ENCODE results near the gene DLEC1. TPM values are rescaled to one million over a fixed set of nuclear protein-coding genes. Genes with fewer than 3 reads are reported as not detected.

The DLEC1 gene
- total and polyA plus RNA-seq, 2 experiments from 2014 or later: 0.31 to 0.66 TPM

GRCh38 chr3:38084334-38085310 lies 45.6 kb downstream of the DLEC1 start (continued):
- TF ChIP-seq, protein P1, sequence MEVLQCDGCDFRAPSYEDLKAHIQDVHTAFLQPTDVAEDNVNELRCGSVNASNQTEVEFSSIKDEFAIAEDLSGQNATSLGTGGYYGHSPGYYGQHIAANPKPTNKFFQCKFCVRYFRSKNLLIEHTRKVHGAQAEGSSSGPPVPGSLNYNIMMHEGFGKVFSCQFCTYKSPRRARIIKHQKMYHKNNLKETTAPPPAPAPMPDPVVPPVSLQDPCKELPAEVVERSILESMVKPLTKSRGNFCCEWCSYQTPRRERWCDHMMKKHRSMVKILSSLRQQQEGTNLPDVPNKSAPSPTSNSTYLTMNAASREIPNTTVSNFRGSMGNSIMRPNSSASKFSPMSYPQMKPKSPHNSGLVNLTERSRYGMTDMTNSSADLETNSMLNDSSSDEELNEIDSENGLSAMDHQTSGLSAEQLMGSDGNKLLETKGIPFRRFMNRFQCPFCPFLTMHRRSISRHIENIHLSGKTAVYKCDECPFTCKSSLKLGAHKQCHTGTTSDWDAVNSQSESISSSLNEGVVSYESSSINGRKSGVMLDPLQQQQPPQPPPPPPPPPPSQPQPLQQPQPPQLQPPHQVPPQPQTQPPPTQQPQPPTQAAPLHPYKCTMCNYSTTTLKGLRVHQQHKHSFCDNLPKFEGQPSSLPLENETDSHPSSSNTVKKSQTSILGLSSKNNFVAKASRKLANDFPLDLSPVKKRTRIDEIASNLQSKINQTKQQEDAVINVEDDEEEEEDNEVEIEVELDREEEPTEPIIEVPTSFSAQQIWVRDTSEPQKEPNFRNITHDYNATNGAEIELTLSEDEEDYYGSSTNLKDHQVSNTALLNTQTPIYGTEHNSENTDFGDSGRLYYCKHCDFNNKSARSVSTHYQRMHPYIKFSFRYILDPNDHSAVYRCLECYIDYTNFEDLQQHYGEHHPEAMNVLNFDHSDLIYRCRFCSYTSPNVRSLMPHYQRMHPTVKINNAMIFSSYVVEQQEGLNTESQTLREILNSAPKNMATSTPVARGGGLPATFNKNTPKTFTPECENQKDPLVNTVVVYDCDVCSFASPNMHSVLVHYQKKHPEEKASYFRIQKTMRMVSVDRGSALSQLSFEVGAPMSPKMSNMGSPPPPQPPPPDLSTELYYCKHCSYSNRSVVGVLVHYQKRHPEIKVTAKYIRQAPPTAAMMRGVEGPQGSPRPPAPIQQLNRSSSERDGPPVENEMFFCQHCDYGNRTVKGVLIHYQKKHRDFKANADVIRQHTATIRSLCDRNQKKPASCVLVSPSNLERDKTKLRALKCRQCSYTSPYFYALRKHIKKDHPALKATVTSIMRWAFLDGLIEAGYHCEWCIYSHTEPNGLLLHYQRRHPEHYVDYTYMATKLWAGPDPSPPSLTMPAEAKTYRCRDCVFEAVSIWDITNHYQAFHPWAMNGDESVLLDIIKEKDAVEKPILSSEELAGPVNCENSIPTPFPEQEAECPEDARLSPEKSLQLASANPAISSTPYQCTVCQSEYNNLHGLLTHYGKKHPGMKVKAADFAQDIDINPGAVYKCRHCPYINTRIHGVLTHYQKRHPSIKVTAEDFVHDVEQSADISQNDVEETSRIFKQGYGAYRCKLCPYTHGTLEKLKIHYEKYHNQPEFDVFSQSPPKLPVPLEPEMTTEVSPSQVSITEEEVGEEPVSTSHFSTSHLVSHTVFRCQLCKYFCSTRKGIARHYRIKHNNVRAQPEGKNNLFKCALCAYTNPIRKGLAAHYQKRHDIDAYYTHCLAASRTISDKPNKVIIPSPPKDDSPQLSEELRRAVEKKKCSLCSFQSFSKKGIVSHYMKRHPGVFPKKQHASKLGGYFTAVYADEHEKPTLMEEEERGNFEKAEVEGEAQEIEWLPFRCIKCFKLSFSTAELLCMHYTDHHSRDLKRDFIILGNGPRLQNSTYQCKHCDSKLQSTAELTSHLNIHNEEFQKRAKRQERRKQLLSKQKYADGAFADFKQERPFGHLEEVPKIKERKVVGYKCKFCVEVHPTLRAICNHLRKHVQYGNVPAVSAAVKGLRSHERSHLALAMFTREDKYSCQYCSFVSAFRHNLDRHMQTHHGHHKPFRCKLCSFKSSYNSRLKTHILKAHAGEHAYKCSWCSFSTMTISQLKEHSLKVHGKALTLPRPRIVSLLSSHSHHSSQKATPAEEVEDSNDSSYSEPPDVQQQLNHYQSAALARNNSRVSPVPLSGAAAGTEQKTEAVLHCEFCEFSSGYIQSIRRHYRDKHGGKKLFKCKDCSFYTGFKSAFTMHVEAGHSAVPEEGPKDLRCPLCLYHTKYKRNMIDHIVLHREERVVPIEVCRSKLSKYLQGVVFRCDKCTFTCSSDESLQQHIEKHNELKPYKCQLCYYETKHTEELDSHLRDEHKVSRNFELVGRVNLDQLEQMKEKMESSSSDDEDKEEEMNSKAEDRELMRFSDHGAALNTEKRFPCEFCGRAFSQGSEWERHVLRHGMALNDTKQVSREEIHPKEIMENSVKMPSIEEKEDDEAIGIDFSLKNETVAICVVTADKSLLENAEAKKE (CRISPR knock-in tag; IDR thresholded peaks at IDR 0.05): peak; percentile 86

DNA sequence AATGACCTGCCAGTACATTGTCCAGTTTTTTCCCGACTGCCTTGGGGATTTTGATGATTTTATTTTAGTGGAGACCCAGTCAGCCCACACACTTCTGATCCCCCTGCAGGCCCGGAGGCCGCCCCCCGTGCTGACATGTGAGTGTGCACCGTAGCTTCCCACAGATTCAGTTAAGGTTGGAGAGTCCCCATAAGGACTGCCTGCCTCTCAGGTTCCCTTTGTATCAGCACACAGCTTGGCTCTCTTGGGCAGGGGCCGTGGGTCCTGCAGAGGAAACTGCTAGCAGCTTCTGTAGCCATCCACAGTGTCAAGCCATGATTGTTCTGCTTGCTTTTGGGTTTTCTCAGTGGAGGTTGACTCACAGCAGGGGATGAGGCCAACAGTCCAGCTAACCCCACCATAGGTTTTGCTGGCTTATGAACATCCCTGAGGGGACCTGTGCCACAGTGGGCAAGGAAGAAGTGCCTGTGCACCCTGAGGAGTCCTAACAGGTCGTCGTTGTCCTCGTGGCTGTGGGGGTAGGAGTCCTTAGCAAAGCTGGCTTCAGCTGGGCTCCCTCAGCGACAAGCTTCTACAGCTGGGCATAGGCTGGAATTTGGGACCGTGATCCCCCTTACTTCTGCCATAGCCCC lies 46.4 kb downstream of the DLEC1 start:
- H3K4me3 Mint-ChIP-seq: no peak overlapping the region
- H2AFZ ChIP-seq: no peak overlapping the region
- ATAC-seq (peak; percentile 45), DNase-seq (ENCODE audit: low spot score) (no peak)
- TF ChIP-seq, protein P1 (CRISPR knock-in tag; IDR thresholded peaks at IDR 0.05): no peak
- TF ChIP-seq ETS1 (IDR thresholded peaks at IDR 0.05) (no peak), ZNF331 (CRISPR knock-in tag; IDR thresholded peaks at IDR 0.05; ENCODE audit: low read depth) (no peak), EZH2 (IDR thresholded peaks at IDR 0.05; ENCODE audit: low read depth, unreplicated experiment) (no peak), CREB1 (CRISPR knock-in tag; IDR thresholded peaks at IDR 0.05; ENCODE audit: low read depth) (no peak)
- no peaks in the 10 kb centered on the region for H3K36me3 ChIP-seq (ENCODE audit: insufficient read depth)
- no peak overlapping the region for H3K27ac Mint-ChIP-seq
- H3K27me3 Mint-ChIP-seq (ENCODE audit: insufficient read depth, low read depth, poor library complexity): peaks cover 29% of the 10 kb centered on the region
- H3K27ac ChIP-seq (ENCODE audit: low read depth): no peak overlapping the region
- no peak overlapping the region for H3K4me3 ChIP-seq
- peaks cover 30% of the 10 kb centered on the region for H3K9me3 Mint-ChIP-seq
- no peak overlapping the region for H3K4me2 ChIP-seq
- no peaks in the 10 kb centered on the region for H4K20me1 ChIP-seq (replicated peaks; ENCODE audit: insufficient read depth)
- H3K9me2 ChIP-seq (ENCODE audit: insufficient read depth): no peaks in the 10 kb centered on the region
- no peaks in the 10 kb centered on the region for H3K4me1 ChIP-seq (ENCODE audit: insufficient read depth)
- H3K4me1 Mint-ChIP-seq: no peaks in the 10 kb centered on the region
- H3K36me3 Mint-ChIP-seq (ENCODE audit: low read depth): peaks cover 23% of the 10 kb centered on the region
- H3F3A ChIP-seq (replicated peaks; ENCODE audit: low read depth): 0 out of 2 replicates have a peak, but pooled peaks cover 4% of the 10 kb centered on the region
- H3K27me3 ChIP-seq (ENCODE audit: insufficient read depth): no peaks in the 10 kb centered on the region
- H3K79me2 ChIP-seq (replicated peaks; ENCODE audit: insufficient read depth): no peaks in the 10 kb centered on the region

All from GM23338 (cell line).